SK-N-SH treated with all-trans-retinoic acid at 6 μM for 48 hours (cell line): ENCODE measurements around the gene FBXW11.

Source experiments
- ARNTL ChIP-seq: fragments of 450-650 bp; formaldehyde crosslinking; IDR thresholded peaks from 2 replicates; pipeline ENCODE4 v1.5.0; 2020; ENCODE audit warnings: low read depth, mild to moderate bottlenecking, moderate library complexity, borderline replicate concordance
- GLIS3 ChIP-seq: fragments of 250-450 bp; sonication (Bioruptor Pico); IDR thresholded peaks from 2 replicates; pipeline ENCODE4 v1.5.0; 2020; ENCODE audit warnings: mild to moderate bottlenecking, moderate library complexity
- ISL1 ChIP-seq: fragments of 250-450 bp; sonication (Bioruptor Pico); IDR thresholded peaks from 2 replicates; pipeline ENCODE4 v2.1.2; 2022; ENCODE audit warnings: mild to moderate bottlenecking, moderate library complexity
- OSR1 ChIP-seq: fragments of 250-450 bp; sonication (Bioruptor Pico); IDR thresholded peaks from 2 replicates; pipeline ENCODE4 v1.8.0; 2022; ENCODE audit warnings: moderate library complexity, mild to moderate bottlenecking, inconsistent platforms
- PATZ1 ChIP-seq: fragments of 250-450 bp; sonication (Bioruptor Pico); IDR thresholded peaks from 2 replicates; pipeline ENCODE4 v1.8.0; 2020; ENCODE audit warnings: mild to moderate bottlenecking, moderate library complexity, borderline replicate concordance
- RARB ChIP-seq: fragments of 250-450 bp; sonication (Bioruptor Pico); IDR thresholded peaks from 2 replicates; pipeline ENCODE4 v1.8.0; 2021; ENCODE audit warnings: mild to moderate bottlenecking, moderate library complexity
- TCF4 ChIP-seq: fragments of 250-450 bp; sonication (Bioruptor Pico); IDR thresholded peaks from 2 replicates; pipeline ENCODE4 v1.8.0; 2021; ENCODE audit warnings: mild to moderate bottlenecking, moderate library complexity, borderline replicate concordance
- ZFP30 ChIP-seq: fragments of 450-650 bp; formaldehyde crosslinking; IDR thresholded peaks from 2 replicates; pipeline ENCODE4 v1.5.0; 2022; ENCODE audit warnings: mild to moderate bottlenecking, moderate library complexity
- ZNF565 ChIP-seq: fragments of 450-650 bp; formaldehyde crosslinking; conservative IDR thresholded peaks from 2 replicates; pipeline ENCODE4 v1.5.0; 2020; ENCODE audit warnings: low read depth, mild to moderate bottlenecking, moderate library complexity

- TF ChIP-seq PATZ1 (CRISPR knock-in tag) (no peak), TCF4 (no peak), ISL1 (CRISPR knock-in tag) (no peak), ZFP30 (CRISPR knock-in tag) (no peak), RARB (CRISPR knock-in tag) (no peak), OSR1 (CRISPR knock-in tag) (no peak), ZNF565 (CRISPR knock-in tag) (no peak), ARNTL (CRISPR knock-in tag) (no peak), GLIS3 (CRISPR knock-in tag) (no peak)
Measured at GRCh38 chr5:171978016-171978415, 28.4 kb downstream of the FBXW11 start.
